ENCODE measurements around the gene OTOP2.

GRCh38 chr17:74952431-74953133, 28.5 kb downstream of the OTOP2 start:
- TF ChIP-seq, protein P1, sequence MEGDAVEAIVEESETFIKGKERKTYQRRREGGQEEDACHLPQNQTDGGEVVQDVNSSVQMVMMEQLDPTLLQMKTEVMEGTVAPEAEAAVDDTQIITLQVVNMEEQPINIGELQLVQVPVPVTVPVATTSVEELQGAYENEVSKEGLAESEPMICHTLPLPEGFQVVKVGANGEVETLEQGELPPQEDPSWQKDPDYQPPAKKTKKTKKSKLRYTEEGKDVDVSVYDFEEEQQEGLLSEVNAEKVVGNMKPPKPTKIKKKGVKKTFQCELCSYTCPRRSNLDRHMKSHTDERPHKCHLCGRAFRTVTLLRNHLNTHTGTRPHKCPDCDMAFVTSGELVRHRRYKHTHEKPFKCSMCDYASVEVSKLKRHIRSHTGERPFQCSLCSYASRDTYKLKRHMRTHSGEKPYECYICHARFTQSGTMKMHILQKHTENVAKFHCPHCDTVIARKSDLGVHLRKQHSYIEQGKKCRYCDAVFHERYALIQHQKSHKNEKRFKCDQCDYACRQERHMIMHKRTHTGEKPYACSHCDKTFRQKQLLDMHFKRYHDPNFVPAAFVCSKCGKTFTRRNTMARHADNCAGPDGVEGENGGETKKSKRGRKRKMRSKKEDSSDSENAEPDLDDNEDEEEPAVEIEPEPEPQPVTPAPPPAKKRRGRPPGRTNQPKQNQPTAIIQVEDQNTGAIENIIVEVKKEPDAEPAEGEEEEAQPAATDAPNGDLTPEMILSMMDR (IDR thresholded peaks at IDR 0.05): no peak
- TF ChIP-seq POLR2A (IDR thresholded peaks at IDR 0.05): no peak
